CD4-positive, alpha-beta T cell (primary cell): ENCODE data around the gene TEX261. TPM values are rescaled to one million over a fixed set of nuclear protein-coding genes. Genes with fewer than 3 reads are reported as not detected.
A peak's percentile ranks its signal among the peaks of the same experiment; 100 is the strongest.

Experiments used
- ATAC-seq: fragments of 200-7000 bp; cut with Tn5 transposase; one replicate; pipeline ENCODE4 v1.10.0; 2022; ENCODE audit warnings: mild to moderate bottlenecking; ENCODE audit not compliant: poor library complexity
- CTCF ChIA-PET: fragments of 350-600 bp; sonication (Branson Sonifier 250); formaldehyde crosslinking; loops from one replicate; lab custom pipeline; 2021; ENCODE audit warnings: antibody characterized with exemption, inconsistent platforms; lab: Charles Lee
- POLR2A ChIA-PET: fragments of 350-600 bp; sonication (Branson Sonifier 250); formaldehyde crosslinking; loops from one replicate; lab custom pipeline; 2021; ENCODE audit warnings: antibody characterized with exemption, inconsistent platforms; lab: Charles Lee
- DNase-seq, 14 experiments: peaks; one replicate each; pipeline ENCODE4 v3.0.0-alpha.2; 2013 to 2020; ENCODE audit warnings: mixed read lengths in 2 of 14
- H3K27ac ChIP-seq, 2 donors: one replicate each; pipeline versions ENCODE4 v1.5.1 to v1.7.0; 2013; ENCODE audit warnings: low read length in 2 of 2, low read depth in 1 of 2, mild to moderate bottlenecking in 1 of 2
- H3K27me3 ChIP-seq, 2 experiments: 1 replicate in 1 of 2; 2 replicates in 1 of 2; pipeline versions ENCODE4 v1.6.1 to v1.7.0; 2013; ENCODE audit warnings: low read length in 2 of 2, control low read depth in 1 of 2, mild to moderate bottlenecking in 1 of 2, moderate library complexity in 1 of 2; ENCODE audit not compliant: insufficient read depth in 2 of 2, control insufficient read depth in 1 of 2
- H3K36me3 ChIP-seq: one replicate; pipeline ENCODE4 v1.6.1; 2013; ENCODE audit warnings: low read length, control low read depth; ENCODE audit not compliant: insufficient read depth
- H3K4me1 ChIP-seq: one replicate; pipeline ENCODE4 v1.6.1; 2013; ENCODE audit warnings: low read length, control low read depth; ENCODE audit not compliant: insufficient read depth
- H3K4me3 ChIP-seq: one replicate; pipeline ENCODE4 v1.5.1; 2013; ENCODE audit warnings: mild to moderate bottlenecking, low read length, moderate library complexity
- H3K9me3 ChIP-seq, 2 experiments: 1 replicate in 1 of 2; 2 replicates in 1 of 2; pipeline versions ENCODE4 v1.6.1 to v1.7.0; 2013; ENCODE audit warnings: low read length in 2 of 2, mild to moderate bottlenecking in 2 of 2, control low read depth in 1 of 2, moderate library complexity in 1 of 2; ENCODE audit not compliant: control insufficient read depth in 1 of 2, insufficient read depth in 1 of 2
- H3K27ac Mint-ChIP-seq: one replicate; pipeline ENCODE4 v1.8.0; 2020; ENCODE audit warnings: mixed read lengths
- H3K27me3 Mint-ChIP-seq: one replicate; pipeline ENCODE4 v1.8.0; 2021; ENCODE audit warnings: mixed read lengths
- H3K36me3 Mint-ChIP-seq: one replicate; pipeline ENCODE4 v1.8.0; 2021; ENCODE audit warnings: low read depth, mixed read lengths
- H3K4me1 Mint-ChIP-seq: one replicate; pipeline ENCODE4 v1.8.0; 2021; ENCODE audit warnings: low read depth, mixed read lengths
- H3K4me3 Mint-ChIP-seq: one replicate; pipeline ENCODE4 v1.8.0; 2020; ENCODE audit warnings: mild to moderate bottlenecking, mixed read lengths
- H3K9me3 Mint-ChIP-seq: one replicate; pipeline ENCODE4 v1.8.0; 2020; ENCODE audit warnings: mixed read lengths
- CTCF ChIP-seq: fragments of 200-600 bp; IDR thresholded peaks from one replicate; pipeline ENCODE4 v1.8.0; 2022; ENCODE audit warnings: antibody characterized with exemption, mild to moderate bottlenecking
- intact Hi-C, 2 experiments: fragments of 100-400 bp; cut with DNase I in 1 of 2; cut with micrococcal nuclease in 1 of 2; formaldehyde crosslinking; loops; one replicate each; pipeline versions ENCODE4 v1.15.1 to v1.9.0; 2023 to 2025; cut with DNase I, micrococcal nuclease
- total RNA-seq, 174 experiments: library from RNA in 2 of 174; stranded (reverse) in 2 of 174; gene quantifications; one replicate each; pipeline ENCODE4 v1.2.3 and lab custom pipeline; 2021 to 2026

The TEX261 gene
- total RNA-seq, 2 experiments from 2014 or later, result 26.8 to 34.0 TPM

DNA sequence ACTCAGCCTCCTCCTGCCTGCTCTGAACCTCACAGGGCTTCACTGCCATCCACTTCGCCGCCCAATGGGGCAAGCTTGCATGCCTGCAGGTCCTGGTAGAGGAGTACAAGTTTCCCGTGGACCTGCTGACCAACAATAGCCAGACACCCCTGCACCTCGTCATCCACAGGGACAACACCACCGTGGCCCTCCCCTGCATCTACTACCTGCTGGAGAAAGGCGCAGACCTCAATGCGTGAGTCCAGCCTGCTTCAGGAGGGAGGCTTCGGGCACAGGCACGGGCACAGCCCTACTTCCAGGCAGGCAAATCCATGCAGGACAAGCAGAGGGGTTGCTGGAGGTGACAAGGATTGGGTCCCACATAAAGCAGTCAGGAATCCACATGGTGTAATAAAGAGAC lies 15.0 kb downstream of the TEX261 start:
- Mint-ChIP-seq H3K27me3 (no peaks in the 10 kb centered on the region), H3K4me3 (no peak overlapping the region), H3K9me3 (no peaks in the 10 kb centered on the region), H3K27ac (peak overlapping the region; percentile 30), H3K4me1 (peaks cover 26% of the 10 kb centered on the region), H3K36me3 (no peaks in the 10 kb centered on the region)
- no peaks in the 10 kb centered on the region for H3K9me3 ChIP-seq
- CTCF ChIA-PET, result no interaction called here
- DNase-seq, result no peak
- no peak for ATAC-seq
- POLR2A ChIA-PET, result no interaction called here
- intact Hi-C loops, result no loop called here
- no peak for TF ChIP-seq CTCF
- H3K27ac ChIP-seq, result no peak overlapping the region
- H3K36me3 ChIP-seq, result no peaks in the 10 kb centered on the region
- H3K4me3 ChIP-seq, result no peak overlapping the region
- H3K27me3 ChIP-seq, result no peaks in the 10 kb centered on the region
- peaks cover 28% of the 10 kb centered on the region for H3K4me1 ChIP-seq

DNA sequence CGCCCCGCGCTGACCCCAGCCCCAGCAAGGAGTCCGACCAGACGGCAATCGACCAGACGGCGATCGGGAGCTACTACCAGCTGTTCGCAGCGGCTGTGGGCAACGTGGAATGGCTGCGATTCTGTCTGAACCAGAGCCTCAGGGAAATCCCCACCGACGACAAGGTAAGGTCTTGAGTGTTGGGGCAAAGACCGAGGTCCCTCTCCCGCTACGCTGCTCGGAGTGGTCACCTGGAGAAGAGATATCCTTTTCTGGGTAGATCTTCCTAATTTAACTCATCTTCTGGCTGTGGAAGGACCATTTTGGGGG lies 15.5 kb downstream of the TEX261 start:
- H3K4me1 Mint-ChIP-seq, result peaks cover 21% of the 10 kb centered on the region
- H3K36me3 Mint-ChIP-seq, result no peaks in the 10 kb centered on the region
- intact Hi-C loops, result no loop called here
- peaks cover 24% of the 10 kb centered on the region for H3K4me1 ChIP-seq
- POLR2A ChIA-PET, result interaction anchor here (1.4 kb wide), 1 partner anchor 22 kb away, joined by 3 read pairs; no protein-coding TSS in a partner anchor
- peak in 1 of 14 experiments; percentile 20 for DNase-seq
- H3K27ac Mint-ChIP-seq, result peak overlapping the region; percentile 30
- no peaks in the 10 kb centered on the region for H3K9me3 Mint-ChIP-seq
- no peaks in the 10 kb centered on the region for H3K36me3 ChIP-seq
- H3K27ac ChIP-seq, result no peak overlapping the region
- H3K4me3 Mint-ChIP-seq, result peak overlapping the region; percentile 65
- no peak overlapping the region for H3K4me3 ChIP-seq
- no peaks in the 10 kb centered on the region for H3K27me3 Mint-ChIP-seq
- no peaks in the 10 kb centered on the region for H3K9me3 ChIP-seq
- CTCF ChIA-PET, result no interaction called here
- no peak for TF ChIP-seq CTCF
- ATAC-seq, result no peak
- H3K27me3 ChIP-seq, result no peaks in the 10 kb centered on the region

DNA sequence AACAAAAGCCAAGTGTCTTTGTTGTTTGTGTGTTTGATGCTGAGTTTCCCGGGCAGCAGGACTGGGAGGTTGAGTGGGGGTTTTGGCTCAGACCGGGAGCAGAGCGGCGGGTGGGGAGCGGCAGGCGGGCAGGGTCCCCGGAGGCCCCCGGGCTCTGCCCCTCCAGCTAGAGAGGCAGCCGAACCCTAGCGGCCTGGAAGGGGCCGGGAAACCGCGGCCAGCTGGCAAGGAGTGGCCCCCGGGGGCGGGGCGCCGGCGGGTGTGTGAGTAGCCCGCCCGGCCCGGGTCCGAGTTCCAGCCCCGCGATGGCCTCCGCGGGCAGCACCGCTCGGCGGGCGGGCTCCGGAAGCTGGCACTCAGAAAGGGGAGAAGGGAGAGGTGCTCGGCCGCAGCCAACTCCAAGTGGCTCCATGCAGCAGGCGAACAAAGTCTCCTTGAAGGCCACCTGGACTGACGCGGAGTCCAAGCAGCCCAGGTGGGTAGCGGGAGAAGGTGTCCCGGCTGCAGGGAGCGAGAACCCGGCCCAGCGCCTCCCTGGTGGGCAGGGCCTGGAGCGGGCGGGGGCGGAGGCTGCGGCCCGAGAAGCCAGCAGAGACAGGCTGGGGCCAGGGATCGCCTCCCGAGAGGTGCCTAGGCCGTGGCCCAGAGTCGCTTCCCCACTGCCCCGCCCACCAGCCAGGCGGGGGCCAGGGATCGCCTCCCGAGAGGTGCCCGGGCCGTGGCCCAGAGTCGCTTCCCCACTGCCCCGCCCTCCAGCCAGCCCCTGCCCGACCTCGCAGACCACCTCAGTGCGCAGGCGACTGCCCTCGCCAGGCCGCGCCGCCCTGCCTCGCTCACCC lies 16.1 kb downstream of the TEX261 start, which contains the start of gene ANKRD53:
ANKRD53 (plus strand) TSS at position 290 of the 839 bp plus-strand sequence; CDS start at position 306, 16 bp downstream.
- peak within 1 kb of the TSS; percentile 67 for H3K27ac Mint-ChIP-seq
- ChIA-PET POLR2A (interaction anchor here (1.4 to 1.5 kb wide), 2 partner anchors 23 to 90 kb away, joined by 3 to 5 read pairs; partner anchors contain the start of gene NAGK), CTCF (interaction anchor here (1.2 to 2.3 kb wide), 2 partner anchors 12 to 14 kb away, joined by 3 to 16 read pairs; no protein-coding TSS in a partner anchor)
- Histone ChIP-seq H3K27ac (peak within 1 kb of the TSS in 1 of 2 donors; percentile 58), H3K9me3 (no peaks in the 10 kb centered on the region), H3K27me3 (no peaks in the 10 kb centered on the region), H3K36me3 (no peaks in the 10 kb centered on the region), H3K4me3 (peak within 1 kb of the TSS; percentile 76), H3K4me1 (peaks cover 24% of the 10 kb centered on the region)
- H3K4me1 Mint-ChIP-seq, result peaks cover 20% of the 10 kb centered on the region
- no peaks in the 10 kb centered on the region for H3K36me3 Mint-ChIP-seq
- H3K9me3 Mint-ChIP-seq, result no peaks in the 10 kb centered on the region
- DNase-seq (peak in 4 of 14 experiments; percentile 14 to 50 (median 36)), ATAC-seq (peak; percentile 40)
- no peak for TF ChIP-seq CTCF
- intact Hi-C loops, result no loop called here
- peak within 1 kb of the TSS; percentile 91 for H3K4me3 Mint-ChIP-seq
- no peaks in the 10 kb centered on the region for H3K27me3 Mint-ChIP-seq
